Skeletal muscle cell (primary cell): ENCODE data around the gene GAL3ST2.
"Not testable (repeated sequence)": the region's sequence is repeated elsewhere in the genome, so short reads cannot be mapped to it uniquely, and the experiment has no call there.

ENCODE experiments used
- DNase-seq: peaks from one replicate; pipeline ENCODE4 v3.0.0-alpha.2; 2010; ENCODE audit warnings: low read depth
- H3K4me3 ChIP-seq: 2 replicates; pipeline ENCODE4 v1.5.1; 2011; ENCODE audit warnings: low read depth, mild to moderate bottlenecking, control low read depth, low read length, moderate library complexity

The GAL3ST2 gene

GRCh38 chr2:241814643-241815476, 38.2 kb downstream of the GAL3ST2 start:
- H3K4me3 ChIP-seq: no peak overlapping the region
- DNase-seq: no peak

DNA sequence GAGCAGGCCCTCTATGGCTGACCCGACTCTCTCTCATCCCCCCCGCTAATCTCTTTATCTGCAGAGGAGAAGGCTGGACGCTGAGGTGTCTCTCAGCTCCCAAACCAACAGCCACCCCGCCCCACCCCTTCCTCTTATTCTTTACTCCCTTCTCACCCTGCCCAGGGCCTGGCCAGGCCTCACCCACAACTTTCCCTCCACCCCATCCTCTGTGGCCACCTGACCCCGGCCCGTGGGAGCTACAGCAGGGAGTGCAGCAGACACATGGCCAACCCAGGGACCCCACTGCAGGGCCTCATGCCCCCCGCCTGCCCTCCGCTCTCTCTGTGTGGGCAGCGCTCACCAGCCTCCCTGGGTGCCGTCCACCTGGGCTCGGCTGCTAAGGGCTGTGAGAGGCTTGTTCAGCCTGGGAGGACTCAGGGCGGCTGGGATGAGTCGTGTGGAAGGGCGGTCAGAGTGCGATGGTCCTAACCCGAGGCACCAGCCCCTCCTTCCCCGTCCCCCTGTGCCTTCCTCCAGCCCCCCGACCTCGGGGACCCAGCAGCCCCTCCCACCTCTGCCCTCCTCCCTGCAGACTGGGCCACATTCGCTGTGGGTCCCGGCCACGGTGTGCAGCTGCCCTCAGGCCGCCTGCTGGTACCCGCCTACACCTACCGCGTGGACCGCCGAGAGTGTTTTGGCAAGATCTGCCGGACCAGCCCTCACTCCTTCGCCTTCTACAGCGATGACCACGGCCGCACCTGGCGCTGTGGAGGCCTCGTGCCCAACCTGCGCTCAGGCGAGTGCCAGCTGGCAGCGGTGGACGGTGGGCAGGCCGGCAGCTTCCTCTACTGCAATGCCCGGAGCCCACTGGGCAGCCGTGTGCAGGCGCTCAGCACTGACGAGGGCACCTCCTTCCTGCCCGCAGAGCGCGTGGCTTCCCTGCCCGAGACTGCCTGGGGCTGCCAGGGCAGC, 39.1 kb downstream of the GAL3ST2 start:
- no peak overlapping the region for H3K4me3 ChIP-seq
- no peak for DNase-seq

- DNase-seq: no peak
- no peak overlapping the region for H3K4me3 ChIP-seq
Observed at GRCh38 chr2:241816431-241817121, 40.0 kb downstream of the GAL3ST2 start.

DNA sequence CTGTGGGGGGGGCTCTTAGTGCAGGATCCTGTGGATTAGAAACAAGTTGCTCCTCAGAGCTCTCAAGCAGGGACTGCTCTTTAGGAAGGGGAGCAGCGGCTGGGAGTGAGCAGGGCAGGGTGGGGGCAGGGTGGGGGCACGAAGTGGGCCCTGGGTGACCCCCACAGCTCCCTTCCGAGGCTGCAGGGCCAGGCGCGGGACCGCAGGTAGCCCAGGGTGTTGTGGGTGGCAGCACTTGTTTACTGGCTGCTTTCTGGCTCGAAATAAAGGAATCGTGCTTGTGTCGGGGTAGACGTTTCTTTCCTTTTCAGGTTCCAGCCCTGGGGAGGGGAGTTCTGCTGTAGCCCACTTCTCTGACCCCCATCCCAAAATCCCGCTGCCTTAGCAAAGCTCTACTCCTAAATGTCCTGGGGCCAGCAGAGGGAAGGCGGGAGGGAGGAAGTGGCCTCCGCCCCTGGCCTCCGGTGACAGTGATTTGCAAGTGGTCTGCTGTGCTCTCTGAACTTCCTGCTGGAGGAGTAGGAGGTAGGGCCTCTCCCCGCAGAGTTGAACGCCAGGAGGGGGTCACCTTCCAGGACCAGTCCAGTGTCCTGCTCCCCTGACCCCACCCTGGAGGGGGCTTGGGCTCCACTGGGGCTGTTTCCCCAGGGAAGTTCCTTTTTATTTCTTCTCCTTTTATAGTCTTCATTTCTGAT, 40.7 kb downstream of the GAL3ST2 start:
- H3K4me3 ChIP-seq: no peak overlapping the region
- no peak for DNase-seq

DNA sequence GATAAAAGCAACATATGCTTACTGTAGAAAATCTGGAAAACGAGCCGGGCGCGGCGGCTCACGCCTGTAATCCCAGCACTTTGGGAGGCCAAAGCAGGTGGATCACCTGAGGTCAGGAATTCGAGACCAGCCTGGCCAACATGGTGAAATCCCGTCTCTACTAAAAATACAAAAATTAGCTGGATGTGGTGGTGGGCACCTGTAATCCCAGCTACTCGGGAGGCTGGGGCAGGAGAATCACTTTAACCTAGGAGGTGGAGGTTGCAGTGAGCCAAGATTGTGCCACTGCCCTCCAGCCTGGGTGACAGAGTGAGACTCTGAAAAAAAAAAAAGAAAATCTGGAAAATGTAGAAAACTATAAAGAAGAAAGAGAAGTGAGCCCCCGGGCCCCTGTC, 41.2 kb downstream of the GAL3ST2 start:
- not testable (repeated sequence) for H3K4me3 ChIP-seq, DNase-seq

DNA sequence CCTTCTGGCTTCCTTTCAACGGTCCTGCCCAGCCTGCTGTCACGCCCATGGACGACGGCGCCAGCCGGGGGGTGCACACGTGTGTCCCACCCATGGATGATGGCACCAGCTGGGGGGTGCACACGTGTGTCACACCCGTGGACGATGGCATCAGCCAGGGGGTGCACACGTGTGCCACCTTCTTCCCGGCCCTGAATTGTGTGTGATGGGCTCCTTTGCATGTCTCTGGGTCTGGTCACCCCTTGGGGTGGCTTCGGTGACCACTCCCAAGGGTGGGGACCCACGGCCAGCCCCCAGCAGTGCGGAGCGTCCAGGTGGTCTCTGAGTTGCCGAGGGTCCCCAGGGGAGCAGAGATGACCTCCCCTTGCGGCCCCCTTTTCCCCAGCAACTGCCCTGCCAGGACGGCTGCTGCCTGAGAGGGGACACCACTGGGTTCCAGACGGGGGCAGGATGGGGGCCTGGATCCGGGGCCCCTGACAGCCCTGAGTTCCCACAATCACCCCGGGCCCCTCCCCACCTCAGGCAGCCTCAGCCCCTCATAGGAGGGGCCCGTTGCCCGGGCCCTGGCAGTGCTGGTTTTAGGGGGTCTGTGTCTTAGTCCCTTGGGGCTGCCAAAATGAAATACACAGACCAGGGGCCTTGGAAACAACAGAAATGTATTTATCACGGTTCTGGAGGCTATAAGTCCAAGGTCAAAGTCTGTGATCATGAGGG, 41.8 kb downstream of the GAL3ST2 start:
- DNase-seq: no peak
- no peak overlapping the region for H3K4me3 ChIP-seq

GRCh38 chr2:241818943-241819270, 42.3 kb downstream of the GAL3ST2 start:
- DNase-seq: no peak
- no peak overlapping the region for H3K4me3 ChIP-seq

DNA sequence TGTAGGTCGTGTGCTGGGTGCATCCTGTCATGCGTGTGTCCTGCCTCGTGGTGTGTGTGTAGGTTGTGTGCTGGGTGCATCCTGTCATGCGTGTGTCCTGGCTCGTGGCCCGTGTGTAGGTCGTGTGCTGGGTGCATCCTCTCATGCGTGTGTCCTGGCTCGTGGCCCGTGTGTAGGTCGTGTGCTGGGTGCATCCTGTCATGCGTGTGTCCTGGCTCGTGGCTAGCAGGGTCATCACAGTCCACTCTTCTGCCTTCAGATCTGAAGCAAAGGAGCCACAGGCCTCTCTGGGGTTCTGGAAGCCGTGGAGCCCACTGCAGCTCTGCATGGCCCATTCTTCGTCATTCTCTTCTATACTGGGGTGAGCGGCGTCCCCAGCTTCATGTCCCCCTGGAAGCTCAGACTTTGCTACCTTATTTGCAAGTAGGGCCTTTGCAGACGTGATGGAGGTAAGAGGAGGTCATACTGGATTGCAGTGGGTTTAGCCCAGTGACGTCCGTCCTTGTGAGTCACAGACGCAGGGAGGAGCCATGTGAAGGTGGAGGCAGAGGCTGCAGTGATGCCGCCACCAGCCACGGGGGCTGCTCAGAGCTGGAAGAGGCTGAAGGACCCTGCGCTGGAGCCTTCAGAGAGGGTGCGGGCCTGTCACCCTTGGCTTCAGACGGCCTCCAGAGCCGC, 43.5 kb downstream of the GAL3ST2 start:
- not testable (repeated sequence) for H3K4me3 ChIP-seq, DNase-seq

- DNase-seq: no peak
- no peak overlapping the region for H3K4me3 ChIP-seq
Observed at GRCh38 chr2:241820625-241821384, 44.2 kb downstream of the GAL3ST2 start.

DNA sequence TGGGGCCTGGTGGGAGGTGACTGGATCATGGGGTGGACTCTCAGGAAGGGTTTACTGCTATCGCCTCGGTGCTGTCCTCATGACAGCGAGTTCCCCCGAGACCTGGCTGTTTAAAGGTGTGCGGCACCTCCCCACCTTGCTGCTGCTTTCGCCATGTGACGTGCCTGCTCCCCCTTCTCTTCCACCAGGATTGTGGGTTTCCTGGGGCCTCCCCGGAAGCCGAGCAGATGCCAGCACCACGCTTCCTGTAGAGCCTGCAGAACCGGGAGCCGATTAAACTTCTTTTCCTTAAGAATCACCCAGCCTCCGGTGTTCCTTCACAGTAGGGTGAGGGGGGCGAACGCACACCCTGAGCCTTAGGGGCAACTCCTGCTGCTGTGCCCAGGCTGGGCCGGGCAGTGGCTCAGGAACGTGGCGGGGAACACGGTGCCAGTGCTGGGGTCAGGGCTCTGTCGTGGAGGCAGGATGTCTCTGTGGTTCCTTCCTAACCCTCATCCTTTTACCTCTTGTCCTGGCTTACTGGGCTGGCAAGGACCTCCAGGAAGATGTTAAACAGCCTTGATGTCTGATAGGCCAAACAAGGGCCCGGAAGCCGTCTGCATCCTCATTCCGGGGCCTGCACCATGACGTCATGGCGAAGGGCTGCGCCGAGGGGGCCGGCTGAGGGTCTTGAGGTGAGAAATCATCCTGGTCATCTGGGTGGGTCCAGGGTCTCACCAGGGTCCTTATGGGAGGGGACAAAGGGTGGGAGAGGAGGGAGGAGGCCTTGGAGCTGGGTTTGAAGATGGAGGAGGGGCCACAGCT, 45.0 kb downstream of the GAL3ST2 start:
- H3K4me3 ChIP-seq: no peak overlapping the region
- DNase-seq: no peak

GRCh38 chr2:241822264-241822623, 45.6 kb downstream of the GAL3ST2 start:
- DNase-seq: no peak
- H3K4me3 ChIP-seq: no peak overlapping the region

GRCh38 chr2:241823531-241824437, 47.2 kb downstream of the GAL3ST2 start:
- DNase-seq: not testable (repeated sequence)

GRCh38 chr2:241827394-241827793, 50.8 kb downstream of the GAL3ST2 start:
- no peak overlapping the region for H3K4me3 ChIP-seq
- no peak for DNase-seq

More at GRCh38 chr2:241823531-241824437, 47.2 kb downstream of the GAL3ST2 start:
- not testable (repeated sequence) for H3K4me3 ChIP-seq

- peak; percentile 41 for DNase-seq
- no peak overlapping the region for H3K4me3 ChIP-seq
Observed at GRCh38 chr2:241833101-241833663, 56.6 kb downstream of the GAL3ST2 start.

GRCh38 chr2:241833756-241834526, 57.3 kb downstream of the GAL3ST2 start:
- DNase-seq, H3K4me3 ChIP-seq: not testable (repeated sequence)
